ENCODE results near the gene WWTR1.

Gene WWTR1

GRCh38 chr3:149495581-149496125 lies 162.2 kb downstream of the WWTR1 start:
- TF ChIP-seq ZNF274 (IDR thresholded peaks at IDR 0.05; ENCODE audit: low read depth, low read length) = no peak

DNA sequence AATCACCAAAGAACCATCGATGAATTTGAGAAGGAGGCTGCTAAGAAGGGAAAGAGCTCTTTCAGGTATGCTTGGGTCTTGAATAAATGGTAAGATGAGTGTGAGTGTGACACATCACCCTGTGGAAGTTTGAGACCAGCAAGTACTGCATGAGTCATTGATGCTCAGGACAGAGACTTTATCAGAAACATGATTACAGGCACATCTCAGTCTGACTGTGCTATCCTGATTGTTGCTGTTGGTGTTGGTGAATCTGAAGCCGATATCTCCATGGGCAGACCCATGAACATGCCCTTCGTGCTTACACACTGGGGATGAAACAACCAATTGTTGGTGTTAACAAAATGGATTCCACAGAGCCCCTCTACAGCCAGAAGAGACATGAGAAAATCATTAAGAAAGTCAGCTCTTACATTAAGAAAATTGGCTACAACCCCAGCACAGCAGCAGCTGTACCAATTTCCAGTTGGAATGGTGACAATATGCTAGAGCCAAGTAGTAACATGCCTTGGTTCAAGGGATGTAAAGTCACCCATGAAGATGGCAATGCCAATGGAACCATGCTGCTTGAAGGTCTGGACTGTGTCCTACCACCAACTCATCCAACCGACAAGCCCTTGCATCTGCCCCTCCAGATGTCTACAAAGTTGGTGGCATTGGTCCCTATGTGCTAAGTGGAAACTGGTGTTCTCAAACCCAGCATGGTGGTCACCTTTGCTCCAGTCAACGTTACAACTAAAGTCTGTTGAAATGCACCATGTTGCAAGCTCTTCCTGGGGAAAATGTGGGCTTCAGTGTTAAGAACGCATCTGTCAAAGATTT lies 162.9 kb downstream of the WWTR1 start:
- no peak for TF ChIP-seq ZNF274 (IDR thresholded peaks at IDR 0.05; ENCODE audit: low read depth, low read length)
- no peak overlapping the region for H3K4me3 ChIP-seq (ENCODE audit: low read length)

More at GRCh38 chr3:149495581-149496125, 162.2 kb downstream of the WWTR1 start:
- H3K4me3 ChIP-seq (ENCODE audit: low read length) = no peak overlapping the region

- H3K4me3 ChIP-seq (ENCODE audit: low read length) = no peak overlapping the region
- no peak for TF ChIP-seq ZNF274 (IDR thresholded peaks at IDR 0.05; ENCODE audit: low read depth, low read length)
These were observed 163.6 kb downstream of the WWTR1 start for GRCh38 chr3:149494022-149494758.

GRCh38 chr3:149493315-149494021 lies 164.4 kb downstream of the WWTR1 start:
- H3K4me3 ChIP-seq (ENCODE audit: low read length) = no peak overlapping the region
- no peak for TF ChIP-seq ZNF274 (IDR thresholded peaks at IDR 0.05; ENCODE audit: low read depth, low read length)

DNA sequence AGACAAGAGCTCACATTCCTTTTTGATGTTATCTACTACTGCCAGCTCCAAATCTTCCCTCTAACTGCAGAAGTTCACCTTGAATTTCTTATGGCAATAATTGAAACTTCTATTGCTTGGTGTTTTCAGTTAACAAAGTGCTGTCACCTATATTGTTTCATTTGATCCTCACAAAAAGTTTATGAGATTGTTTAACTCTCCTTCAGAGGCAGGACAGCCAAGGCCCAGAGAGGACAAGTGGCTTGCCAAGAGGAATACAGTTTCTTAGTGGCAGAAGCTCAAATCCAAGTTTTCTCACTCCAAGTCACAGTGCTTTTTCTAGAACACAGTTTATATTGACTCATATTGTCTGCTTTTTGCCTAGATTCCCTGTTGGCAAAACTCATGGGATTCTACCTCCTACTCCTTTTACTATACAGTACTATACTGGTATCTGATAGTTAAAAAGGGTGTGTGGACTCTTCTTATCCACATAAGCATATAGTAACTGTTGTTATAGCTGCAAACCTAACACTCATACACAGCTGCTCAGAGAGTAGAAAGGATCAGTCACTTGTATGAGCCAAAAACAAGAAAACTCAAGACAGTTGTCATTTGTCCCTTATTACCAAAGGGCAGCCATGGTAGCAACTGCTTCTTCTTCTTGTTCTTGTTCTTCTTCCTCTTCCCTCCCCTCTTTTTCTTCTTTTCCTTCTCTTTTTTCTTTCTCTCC lies 167.4 kb downstream of the WWTR1 start:
- H3K4me3 ChIP-seq (ENCODE audit: low read length) = no peak overlapping the region
- no peak for TF ChIP-seq ZNF274 (IDR thresholded peaks at IDR 0.05; ENCODE audit: low read depth, low read length)

- no peak overlapping the region for H3K4me3 ChIP-seq (ENCODE audit: low read length)
- TF ChIP-seq ZNF274 (IDR thresholded peaks at IDR 0.05; ENCODE audit: low read depth, low read length) = no peak
These were observed 168.7 kb downstream of the WWTR1 start for GRCh38 chr3:149489060-149489690.

DNA sequence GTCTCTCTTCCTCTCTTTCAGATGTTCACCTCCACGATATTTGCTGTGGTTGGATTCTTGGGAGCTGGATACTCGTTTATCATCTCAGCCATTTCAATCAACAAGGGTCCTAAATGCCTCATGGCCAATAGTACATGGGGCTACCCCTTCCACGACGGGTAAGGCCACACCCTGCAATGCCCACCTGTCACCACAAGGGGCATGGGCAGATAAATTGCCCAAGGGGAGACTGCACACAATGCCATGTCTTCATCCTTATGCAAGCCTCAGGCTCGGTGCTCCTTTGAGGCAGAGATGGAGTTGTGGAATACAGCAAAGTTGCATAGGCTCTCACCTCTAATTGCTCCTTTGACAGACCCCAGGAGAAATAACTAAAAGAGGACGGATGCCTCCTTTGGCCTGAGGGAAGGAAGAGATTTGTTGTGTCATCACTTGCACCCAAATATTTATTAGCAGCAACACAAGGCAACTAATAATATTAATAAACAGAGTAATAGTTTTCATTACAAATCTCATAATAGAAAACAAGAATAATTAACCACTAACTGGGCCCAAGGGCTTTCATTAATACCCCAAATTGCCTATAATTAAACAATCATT lies 170.1 kb downstream of the WWTR1 start:
- no peak for TF ChIP-seq ZNF274 (IDR thresholded peaks at IDR 0.05; ENCODE audit: low read depth, low read length)
- H3K4me3 ChIP-seq (ENCODE audit: low read length) = no peak overlapping the region

- no peak for TF ChIP-seq ZNF274 (IDR thresholded peaks at IDR 0.05; ENCODE audit: low read depth, low read length)
These were observed 171.1 kb downstream of the WWTR1 start for GRCh38 chr3:149486726-149487125.

GRCh38 chr3:149481491-149481890 lies 176.3 kb downstream of the WWTR1 start:
- no peak for TF ChIP-seq ZNF274 (IDR thresholded peaks at IDR 0.05; ENCODE audit: low read depth, low read length)

More at GRCh38 chr3:149486726-149487125, 171.1 kb downstream of the WWTR1 start:
- no peak overlapping the region for H3K4me3 ChIP-seq (ENCODE audit: low read length)

GRCh38 chr3:149481056-149481455 lies 176.8 kb downstream of the WWTR1 start:
- no peak overlapping the region for H3K4me3 ChIP-seq (ENCODE audit: low read length)
- TF ChIP-seq ZNF274 (IDR thresholded peaks at IDR 0.05; ENCODE audit: low read depth, low read length) = no peak

More at GRCh38 chr3:149481491-149481890, 176.3 kb downstream of the WWTR1 start:
- H3K4me3 ChIP-seq (ENCODE audit: low read length) = no peak overlapping the region

- H3K4me3 ChIP-seq (ENCODE audit: low read length) = no peak overlapping the region
- TF ChIP-seq ZNF274 (IDR thresholded peaks at IDR 0.05; ENCODE audit: low read depth, low read length) = no peak
These were observed 177.4 kb downstream of the WWTR1 start for GRCh38 chr3:149480326-149481017.

DNA sequence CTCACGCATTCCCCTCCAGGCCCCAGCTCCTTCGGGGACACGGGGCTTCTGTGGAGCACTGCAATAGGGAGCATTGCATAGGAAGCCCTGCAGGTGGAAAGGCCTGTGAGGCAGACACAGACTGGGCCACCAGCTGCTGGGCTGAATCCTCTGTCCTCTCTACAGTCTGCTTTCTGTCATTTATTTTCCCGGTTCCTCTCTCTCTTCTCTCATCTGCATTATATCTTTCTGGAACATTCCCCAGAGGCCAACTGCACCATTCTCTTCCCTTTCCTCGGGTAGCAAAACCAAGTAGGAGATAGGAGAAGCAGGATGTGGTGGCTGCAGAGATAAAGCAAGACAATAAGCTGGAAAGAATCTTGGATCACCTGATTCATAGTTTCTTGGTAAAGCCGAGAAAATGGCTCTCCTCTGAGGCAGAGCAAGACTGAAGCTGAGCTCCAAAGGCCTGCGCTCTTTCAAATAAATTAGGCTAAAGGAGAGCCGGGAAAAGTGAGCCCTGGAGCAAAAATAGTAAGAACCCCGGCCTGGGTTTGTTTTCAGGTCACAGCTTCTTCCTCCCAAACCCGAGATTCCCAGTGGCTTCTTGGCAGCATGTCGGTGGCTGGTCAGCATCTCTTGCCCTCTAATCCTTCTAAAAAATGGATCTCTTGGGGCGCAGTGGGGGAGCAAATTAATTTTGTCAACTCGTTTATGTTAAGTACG lies 178.1 kb downstream of the WWTR1 start:
- TF ChIP-seq ZNF274 (IDR thresholded peaks at IDR 0.05; ENCODE audit: low read depth, low read length) = no peak
- no peak overlapping the region for H3K4me3 ChIP-seq (ENCODE audit: low read length)

All from GM08714 (cell line).